ENCODE measurements around the gene CSTPP1.

The CSTPP1 gene

GRCh38 chr11:46942172-46942571 is 5.6 kb downstream of the CSTPP1 start:
- H3K36me3 Mint-ChIP-seq (ENCODE audit: low read depth) = peaks cover 26% of the 10 kb centered on the region
- TF ChIP-seq CTCF (IDR thresholded peaks at IDR 0.05; ENCODE audit: unreplicated experiment in 3 of 3) = no peak
- no peaks in the 10 kb centered on the region for H3K9me3 Mint-ChIP-seq
- H3K27ac Mint-ChIP-seq = no peak overlapping the region
- H3K4me3 Mint-ChIP-seq = no peak overlapping the region
- peaks cover 10% of the 10 kb centered on the region for H3K4me1 Mint-ChIP-seq
- H3K27me3 Mint-ChIP-seq (ENCODE audit: low read depth) = no peaks in the 10 kb centered on the region

DNA sequence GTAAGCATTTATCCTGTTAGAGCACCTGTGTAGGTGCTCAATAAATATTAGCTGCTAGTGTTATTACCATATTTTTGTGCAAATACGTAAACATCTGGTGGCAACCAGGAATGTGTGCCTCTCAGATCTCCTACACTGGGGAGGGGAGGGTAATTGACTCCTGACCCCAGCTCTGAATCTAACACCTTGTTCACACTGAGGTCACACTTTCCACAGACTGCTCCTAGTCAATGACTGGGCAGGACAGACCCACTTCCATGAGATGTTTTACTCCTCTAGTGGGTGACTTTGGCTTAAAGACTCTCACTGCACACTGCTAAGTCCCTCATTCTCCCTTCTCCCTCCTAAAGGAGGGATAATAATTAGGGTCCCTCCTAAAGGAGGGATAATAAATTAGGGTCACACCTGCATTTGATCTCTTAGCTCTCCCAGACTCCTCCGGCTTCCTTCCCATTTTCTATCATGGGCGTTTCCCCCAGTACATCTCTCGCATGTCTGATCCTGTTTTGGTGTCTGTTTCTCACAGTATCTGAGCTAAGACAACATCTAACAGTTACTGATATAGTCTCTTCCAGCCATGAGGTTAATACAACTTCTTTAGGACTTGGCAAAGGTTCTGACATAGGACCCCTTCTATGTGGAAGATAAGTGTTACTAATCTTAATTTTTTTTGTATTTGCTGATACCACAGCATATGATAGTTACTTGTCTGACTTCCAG is 8.0 kb downstream of the CSTPP1 start:
- Mint-ChIP-seq H3K9me3 (no peaks in the 10 kb centered on the region), H3K27me3 (ENCODE audit: low read depth) (no peaks in the 10 kb centered on the region), H3K27ac (no peak overlapping the region), H3K4me1 (peaks cover 10% of the 10 kb centered on the region), H3K36me3 (ENCODE audit: low read depth) (peaks cover 25% of the 10 kb centered on the region), H3K4me3 (no peak overlapping the region)
- TF ChIP-seq CTCF (IDR thresholded peaks at IDR 0.05; ENCODE audit: unreplicated experiment in 3 of 3) = no peak

DNA sequence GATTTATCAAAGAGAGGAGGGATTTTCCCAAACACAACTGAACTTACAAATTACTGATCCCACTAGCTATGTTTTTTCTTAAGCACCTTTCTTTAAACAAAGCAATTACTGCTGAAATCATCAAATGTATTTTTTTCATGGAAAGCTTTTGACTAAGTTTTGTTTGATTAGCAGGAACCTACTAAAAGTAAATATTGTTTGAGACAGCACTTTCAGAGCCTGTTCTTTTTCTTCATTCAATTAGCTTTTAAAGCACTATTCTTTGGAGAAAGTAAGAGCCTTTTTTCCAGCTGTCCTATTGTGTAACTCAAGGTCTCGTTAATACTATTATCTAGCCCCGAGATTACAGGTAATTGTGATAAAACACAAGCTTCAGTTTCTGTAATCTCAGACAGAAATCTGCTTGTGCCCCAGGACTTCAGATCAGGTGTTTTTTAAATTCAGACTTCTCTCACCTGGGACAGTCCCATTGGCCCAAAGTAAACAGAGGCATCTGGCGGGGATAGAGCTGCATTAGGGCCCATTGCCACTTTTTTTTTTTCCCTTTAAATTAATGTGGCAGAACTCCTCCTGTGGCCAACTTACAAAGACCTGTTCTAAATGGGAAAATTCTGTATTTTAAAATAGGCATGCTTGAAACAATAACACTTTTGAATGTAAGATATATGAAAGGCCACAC is 11.0 kb downstream of the CSTPP1 start:
- no peak for TF ChIP-seq CTCF (IDR thresholded peaks at IDR 0.05; ENCODE audit: unreplicated experiment in 3 of 3)

DNA sequence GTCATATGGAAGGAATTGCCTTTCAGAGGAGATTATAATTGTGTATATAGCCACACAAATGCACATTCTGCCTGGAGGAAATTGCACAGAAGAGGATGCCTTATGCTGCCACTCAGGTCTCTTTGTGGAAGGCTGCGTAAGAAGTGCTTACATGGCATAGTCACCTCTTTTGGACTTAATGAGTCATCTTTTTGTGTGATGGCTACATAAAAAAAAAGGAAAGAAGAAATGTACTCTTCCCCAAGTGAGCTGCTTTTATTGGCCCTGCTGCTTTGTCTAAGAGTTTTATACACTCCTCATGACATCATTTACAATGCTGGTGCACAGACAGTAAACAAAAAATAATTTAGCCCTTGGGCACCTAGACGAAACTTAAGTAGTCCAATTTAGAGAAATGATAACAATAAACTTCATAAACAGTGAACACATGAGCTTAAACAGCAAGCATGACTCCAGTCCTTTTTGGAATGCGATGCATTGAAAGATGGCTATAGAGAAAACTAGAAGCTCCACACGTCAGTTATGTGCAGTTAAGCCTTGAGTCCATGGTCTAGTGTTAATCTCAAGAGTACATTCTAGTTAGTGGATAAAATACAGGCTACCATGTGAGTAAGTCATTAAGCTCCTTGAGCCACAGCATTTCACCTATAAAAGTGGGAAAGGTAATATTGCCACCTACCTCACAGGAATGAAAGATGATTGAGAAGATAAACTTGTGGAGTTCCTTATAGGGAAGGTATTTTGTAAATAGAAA is 12.0 kb downstream of the CSTPP1 start:
- H3K36me3 Mint-ChIP-seq (ENCODE audit: low read depth) = peaks cover 14% of the 10 kb centered on the region
- peaks cover 10% of the 10 kb centered on the region for H3K4me1 Mint-ChIP-seq
- H3K27ac Mint-ChIP-seq = no peak overlapping the region
- H3K9me3 Mint-ChIP-seq = no peaks in the 10 kb centered on the region
- H3K27me3 Mint-ChIP-seq (ENCODE audit: low read depth) = no peaks in the 10 kb centered on the region
- no peak for TF ChIP-seq CTCF (IDR thresholded peaks at IDR 0.05; ENCODE audit: unreplicated experiment in 3 of 3)
- no peak overlapping the region for H3K4me3 Mint-ChIP-seq

More for the DNA sequence above, 11.0 kb downstream of the CSTPP1 start:
- Mint-ChIP-seq H3K9me3 (no peaks in the 10 kb centered on the region), H3K4me3 (no peak overlapping the region), H3K36me3 (ENCODE audit: low read depth) (peaks cover 21% of the 10 kb centered on the region), H3K27ac (no peak overlapping the region), H3K4me1 (peaks cover 10% of the 10 kb centered on the region), H3K27me3 (ENCODE audit: low read depth) (no peaks in the 10 kb centered on the region)

DNA sequence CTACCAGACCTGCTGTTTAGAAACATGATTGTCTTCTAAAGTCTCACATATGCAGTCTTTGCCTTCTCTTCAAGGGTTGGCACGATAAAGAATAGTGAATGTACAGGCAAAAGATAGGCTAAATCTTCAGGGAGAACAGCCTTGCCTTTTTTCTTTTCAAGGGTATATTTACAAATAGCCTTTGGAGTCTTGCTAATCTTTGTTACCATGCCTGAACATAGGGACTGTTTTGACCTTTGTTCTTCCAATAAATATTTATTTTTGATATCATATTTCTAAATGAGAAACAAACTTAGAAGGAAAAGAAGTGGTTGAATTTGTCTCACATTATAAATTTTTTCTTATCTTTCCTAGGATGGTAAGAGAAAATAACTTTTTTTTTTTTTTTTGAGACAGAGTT is 12.7 kb downstream of the CSTPP1 start:
- H3K36me3 Mint-ChIP-seq (ENCODE audit: low read depth) = peaks cover 13% of the 10 kb centered on the region
- no peak overlapping the region for H3K4me3 Mint-ChIP-seq
- no peaks in the 10 kb centered on the region for H3K27me3 Mint-ChIP-seq (ENCODE audit: low read depth)
- H3K27ac Mint-ChIP-seq = no peak overlapping the region
- TF ChIP-seq CTCF (IDR thresholded peaks at IDR 0.05; ENCODE audit: unreplicated experiment in 3 of 3) = no peak
- no peaks in the 10 kb centered on the region for H3K9me3 Mint-ChIP-seq
- H3K4me1 Mint-ChIP-seq = peaks cover 10% of the 10 kb centered on the region
